WTC11 (cell line): ENCODE data around the gene LETM1. TPM values are rescaled to one million over a fixed set of nuclear protein-coding genes. Genes with fewer than 3 reads are reported as not detected.

Experiments used
- ATAC-seq: fragments of 200-7000 bp; cut with Tn5 transposase; 2 replicates; pipeline ENCODE4 v1.10.0; 2021; ENCODE audit warnings: mild to moderate bottlenecking, moderate library complexity
- CTCF ChIA-PET: fragments of 300-600 bp; sonication (Branson Sonifier 250); formaldehyde crosslinking; loops from one replicate; lab custom pipeline; 2021; ENCODE audit warnings: antibody characterized with exemption; lab: Charles Lee
- POLR2A ChIA-PET: fragments of 350-600 bp; sonication (Branson Sonifier 250); formaldehyde crosslinking; loops from one replicate; lab custom pipeline; 2021; ENCODE audit warnings: antibody characterized with exemption; lab: Charles Lee
- DNase-seq: peaks from one replicate; pipeline ENCODE4 v3.0.0; 2021; ENCODE audit warnings: low spot score
- H3K27ac Mint-ChIP-seq: 2 replicates; pipeline ENCODE4 v1.8.0; 2021; ENCODE audit warnings: mixed read lengths
- H3K27me3 Mint-ChIP-seq: 2 replicates; pipeline ENCODE4 v1.8.0; 2021; ENCODE audit warnings: low read depth, mild to moderate bottlenecking, moderate library complexity, mixed read lengths
- H3K36me3 Mint-ChIP-seq: 2 replicates; pipeline ENCODE4 v1.8.0; 2021; ENCODE audit warnings: mixed read lengths
- H3K4me1 Mint-ChIP-seq: 2 replicates; pipeline ENCODE4 v1.8.0; 2022; ENCODE audit warnings: mixed read lengths
- H3K4me3 Mint-ChIP-seq: 2 replicates; pipeline ENCODE4 v1.8.0; 2021; ENCODE audit warnings: mild to moderate bottlenecking, moderate library complexity, mixed read lengths
- H3K9me3 Mint-ChIP-seq: 2 replicates; pipeline ENCODE4 v1.8.0; 2021; ENCODE audit warnings: mixed read lengths
- AR ChIP-seq: fragments of 250-450 bp; sonication (Bioruptor Pico); IDR thresholded peaks from 2 replicates; pipeline ENCODE4 v1.9.0; 2021; ENCODE audit warnings: mild to moderate bottlenecking
- ATF2 ChIP-seq: sonication (generic); formaldehyde crosslinking; IDR thresholded peaks from 2 replicates; pipeline ENCODE4 v1.8.1; 2022; ENCODE audit warnings: low read depth, missing genetic modification reagents, borderline replicate concordance
- ATF6 ChIP-seq: sonication (generic); formaldehyde crosslinking; IDR thresholded peaks from 2 replicates; pipeline ENCODE4 v1.8.1; 2023; ENCODE audit warnings: mild to moderate bottlenecking, missing genetic modification reagents
- CDX4 ChIP-seq: fragments of 250-450 bp; sonication (Bioruptor Pico); IDR thresholded peaks from 2 replicates; pipeline ENCODE4 v1.9.0; 2021; ENCODE audit warnings: moderate library complexity, mild to moderate bottlenecking, inconsistent platforms, borderline replicate concordance
- ETV6 ChIP-seq: sonication (generic); formaldehyde crosslinking; IDR thresholded peaks from 2 replicates; pipeline ENCODE4 v1.8.1; 2022; ENCODE audit warnings: mild to moderate bottlenecking, missing genetic modification reagents
- FOXJ3 ChIP-seq: sonication (generic); formaldehyde crosslinking; IDR thresholded peaks from 2 replicates; pipeline ENCODE4 v1.9.0; 2021; ENCODE audit warnings: missing genetic modification reagents, mild to moderate bottlenecking, borderline replicate concordance
- GABPB1 ChIP-seq: sonication (generic); formaldehyde crosslinking; IDR thresholded peaks from 2 replicates; pipeline ENCODE4 v1.8.1; 2023; ENCODE audit warnings: mild to moderate bottlenecking, missing genetic modification reagents
- GRHL2 ChIP-seq: fragments of 250-450 bp; sonication (Bioruptor Pico); IDR thresholded peaks from 2 replicates; pipeline ENCODE4 v1.8.0; 2022; ENCODE audit warnings: mild to moderate bottlenecking, moderate library complexity; ENCODE audit not compliant: insufficient replicate concordance, severe bottlenecking
- GTF2I ChIP-seq: fragments of 250-450 bp; sonication (Bioruptor Pico); conservative IDR thresholded peaks from 2 replicates; pipeline ENCODE4 v1.4.0; 2021; ENCODE audit warnings: mild to moderate bottlenecking
- IRF1 ChIP-seq: sonication (generic); formaldehyde crosslinking; IDR thresholded peaks from 2 replicates; pipeline ENCODE4 v1.8.0; 2023; ENCODE audit warnings: missing genetic modification reagents
- IRF2 ChIP-seq: sonication (generic); formaldehyde crosslinking; IDR thresholded peaks from 2 replicates; pipeline ENCODE4 v1.8.0; 2022; ENCODE audit warnings: low read depth, missing genetic modification reagents, borderline replicate concordance
- JUN ChIP-seq: sonication (generic); formaldehyde crosslinking; IDR thresholded peaks from 2 replicates; pipeline ENCODE4 v1.8.0; 2023; ENCODE audit warnings: mild to moderate bottlenecking, missing genetic modification reagents
- MAX ChIP-seq: sonication (generic); formaldehyde crosslinking; IDR thresholded peaks from 2 replicates; pipeline ENCODE4 v1.8.0; 2022; ENCODE audit warnings: mild to moderate bottlenecking, missing genetic modification reagents
- MXD4 ChIP-seq: fragments of 250-450 bp; sonication (Bioruptor Pico); IDR thresholded peaks from 2 replicates; pipeline ENCODE4 v1.8.0; 2021; ENCODE audit warnings: mild to moderate bottlenecking, moderate library complexity, borderline replicate concordance
- NR2C2 ChIP-seq: sonication (generic); formaldehyde crosslinking; IDR thresholded peaks from 2 replicates; pipeline ENCODE4 v1.8.0; 2022; ENCODE audit warnings: mild to moderate bottlenecking, missing genetic modification reagents
- NR3C1 ChIP-seq: sonication (generic); formaldehyde crosslinking; conservative IDR thresholded peaks from 2 replicates; pipeline ENCODE4 v1.8.1; 2023; ENCODE audit warnings: low read depth, mild to moderate bottlenecking, missing genetic modification reagents
- PREB ChIP-seq: sonication (generic); formaldehyde crosslinking; IDR thresholded peaks from 2 replicates; pipeline ENCODE4 v1.8.1; 2022; ENCODE audit warnings: mild to moderate bottlenecking, missing genetic modification reagents, moderate library complexity, borderline replicate concordance
- RORB ChIP-seq: fragments of 250-450 bp; sonication (Bioruptor Pico); IDR thresholded peaks from 2 replicates; pipeline ENCODE4 v1.9.0; 2021; ENCODE audit warnings: mild to moderate bottlenecking
- SMAD3 ChIP-seq: sonication (generic); formaldehyde crosslinking; IDR thresholded peaks from 2 replicates; pipeline ENCODE4 v1.8.0; 2022; ENCODE audit warnings: missing genetic modification reagents, mild to moderate bottlenecking, borderline replicate concordance
- TEAD4 ChIP-seq: sonication (generic); formaldehyde crosslinking; IDR thresholded peaks from 2 replicates; pipeline ENCODE4 v1.8.0; 2022; ENCODE audit warnings: mild to moderate bottlenecking, missing genetic modification reagents
- ZNF121 ChIP-seq: sonication (generic); formaldehyde crosslinking; IDR thresholded peaks from 2 replicates; pipeline ENCODE4 v1.8.0; 2023; ENCODE audit warnings: missing genetic modification reagents
- ZNF263 ChIP-seq: sonication (generic); formaldehyde crosslinking; IDR thresholded peaks from 2 replicates; pipeline ENCODE4 v1.8.1; 2022; ENCODE audit warnings: low read depth, mild to moderate bottlenecking, moderate library complexity, missing genetic modification reagents
- ZNF281 ChIP-seq: sonication (generic); formaldehyde crosslinking; IDR thresholded peaks from 2 replicates; pipeline ENCODE4 v1.8.0; 2023; ENCODE audit warnings: mild to moderate bottlenecking, missing genetic modification reagents
- ZNF423 ChIP-seq: fragments of 250-450 bp; sonication (Bioruptor Pico); IDR thresholded peaks from 2 replicates; pipeline ENCODE4 v2.1.2; 2022; ENCODE audit warnings: mild to moderate bottlenecking, moderate library complexity
- total RNA-seq: library from RNA; stranded (reverse); gene quantifications from 3 replicates; pipeline ENCODE4 v1.2.3, GENCODE V29; 2021

Gene LETM1
- total RNA-seq, 1 experiment from 2014 or later, result 66.7 TPM

- Mint-ChIP-seq H3K27me3 (peaks cover 4% of the 10 kb centered on the region), H3K36me3 (no peaks in the 10 kb centered on the region)
- POLR2A ChIA-PET, result no interaction called here
- TF ChIP-seq IRF2 (no peak), GABPB1 (CRISPR knock-in tag) (no peak), ZNF281 (CRISPR knock-in tag) (no peak), FOXJ3 (CRISPR knock-in tag) (no peak), CDX4 (CRISPR knock-in tag) (no peak), ZNF423 (CRISPR knock-in tag) (no peak), IRF1 (CRISPR knock-in tag) (no peak), ATF2 (CRISPR knock-in tag) (no peak), MXD4 (CRISPR knock-in tag) (no peak), GTF2I (CRISPR knock-in tag) (no peak), RORB (CRISPR knock-in tag) (no peak), ZNF121 (CRISPR knock-in tag) (no peak), JUN (no peak), ATF6 (CRISPR knock-in tag) (no peak), SMAD3 (CRISPR knock-in tag) (no peak), NR2C2 (no peak)
- TF ChIP-seq, all 79 proteins: peak for 0
- Mint-ChIP-seq H3K27ac (no peak overlapping the region), H3K9me3 (no peaks in the 10 kb centered on the region), H3K4me1 (peaks cover 9% of the 10 kb centered on the region), H3K4me3 (no peak overlapping the region)
- no peak for DNase-seq
- CTCF ChIA-PET, result interaction anchor here (2.7 kb wide), 1 partner anchor 23 kb away, joined by 18 read pairs; no protein-coding TSS in a partner anchor
- no peak for ATAC-seq
Measured at GRCh38 chr4:1771555-1772305, 84.2 kb downstream of the LETM1 start.

- ChIA-PET CTCF (interaction anchor here (0.9 to 2.7 kb wide), 4 partner anchors 8 to 23 kb away, joined by 3 to 18 read pairs (median 6); no protein-coding TSS in a partner anchor), POLR2A (no interaction called here)
- ATAC-seq (no peak), DNase-seq (no peak)
- Mint-ChIP-seq H3K4me3 (no peak overlapping the region), H3K9me3 (no peaks in the 10 kb centered on the region), H3K27me3 (peaks cover 4% of the 10 kb centered on the region), H3K27ac (no peak overlapping the region), H3K4me1 (peaks cover 9% of the 10 kb centered on the region), H3K36me3 (no peaks in the 10 kb centered on the region)
- TF ChIP-seq NR3C1 (CRISPR knock-in tag) (no peak), ETV6 (CRISPR knock-in tag) (no peak), ZNF263 (CRISPR knock-in tag) (no peak), GRHL2 (CRISPR knock-in tag) (no peak), MAX (CRISPR knock-in tag) (no peak), TEAD4 (CRISPR knock-in tag) (no peak), PREB (CRISPR knock-in tag) (no peak), AR (CRISPR knock-in tag) (no peak)
Measured at GRCh38 chr4:1770791-1771231, 85.1 kb downstream of the LETM1 start.
